Tibial nerve (tissue), 4 donors: ENCODE data around the gene TFF3. TPM values are rescaled to one million over a fixed set of nuclear protein-coding genes. Genes with fewer than 3 reads are reported as not detected.

ENCODE experiments used
- DNase-seq, 2 donors: peaks; one replicate each; pipeline ENCODE4 v3.0.0-alpha.2; 2019; ENCODE audit warnings: low spot score in 2 of 2
- H3K27ac ChIP-seq, 4 donors: fragments of 200-600 bp; sonication (generic) in 3 of 4; one replicate each; pipeline ENCODE4 v1.5.1; 2017 to 2019; ENCODE audit warnings: mild to moderate bottlenecking in 1 of 4
- H3K27me3 ChIP-seq, 2 donors: fragments of 200-600 bp; sonication (generic) in 1 of 2; one replicate each; pipeline versions ENCODE4 v1.5.1 to v1.6.0; 2017 to 2019
- H3K36me3 ChIP-seq, 3 donors: fragments of 200-600 bp; sonication (generic); one replicate each; pipeline ENCODE4 v1.5.1; 2018 to 2019
- H3K4me1 ChIP-seq, 4 donors: fragments of 200-600 bp; sonication (generic) in 3 of 4; one replicate each; pipeline ENCODE4 v1.5.1; 2017 to 2019
- H3K4me3 ChIP-seq, 4 donors: fragments of 200-600 bp; sonication (generic) in 3 of 4; one replicate each; pipeline ENCODE4 v1.5.1; 2017 to 2019; ENCODE audit warnings: mild to moderate bottlenecking in 1 of 4, moderate library complexity in 1 of 4
- H3K9me3 ChIP-seq, 4 donors: fragments of 200-600 bp; sonication (generic) in 3 of 4; one replicate each; pipeline ENCODE4 v1.5.1; 2017 to 2019
- CTCF ChIP-seq, 5 experiments: fragments of 200-600 bp in 3 of 5; fragments of 450-650 bp in 2 of 5; sonication (generic) in 3 of 5; IDR thresholded peaks; one replicate each; pipeline ENCODE4 v1.5.1; 2016 to 2019; ENCODE audit warnings: antibody characterized with exemption in 5 of 5, mild to moderate bottlenecking in 3 of 5, moderate library complexity in 2 of 5
- EP300 ChIP-seq, 2 donors: sonication (generic); formaldehyde crosslinking; IDR thresholded peaks; one replicate each; pipeline ENCODE4 v1.6.1; 2017; ENCODE audit warnings: antibody characterized with exemption in 2 of 2, mild to moderate bottlenecking in 1 of 2
- POLR2A ChIP-seq, 2 donors: fragments of 450-650 bp; IDR thresholded peaks; one replicate each; pipeline ENCODE4 v1.6.1; 2017; ENCODE audit warnings: antibody characterized with exemption in 2 of 2, mild to moderate bottlenecking in 2 of 2, moderate library complexity in 2 of 2
- WGBS, 2 donors: methylation state at CpG; one replicate each; pipeline ENCODE4 v1.1.5; 2018; 5-methylcytosine and 5-hydroxymethylcytosine counted together
- total RNA-seq, 4 donors: library from RNA; depleted of rRNA; stranded (reverse); fragments of >200 nt; gene quantifications; one replicate each; pipeline ENCODE4 v1.1.0, GENCODE V29; 2016

TFF3 gene
- total RNA-seq, 4 donors from 2014 or later = 4.2 to 21.1 (median 13.4) TPM

- H3K4me3 ChIP-seq = no peak overlapping the region
- H3K27ac ChIP-seq = no peak overlapping the region
- no peak for DNase-seq
- H3K4me1 ChIP-seq = no peaks in the 10 kb centered on the region
- 89 to 93% methylated on average over 18 to 30 of the region's 30 CpGs for WGBS, 2 donors
- no peaks in the 10 kb centered on the region for H3K27me3 ChIP-seq
- TF ChIP-seq CTCF (IDR thresholded peaks at IDR 0.05) (no peak), POLR2A (IDR thresholded peaks at IDR 0.05) (no peak), EP300 (IDR thresholded peaks at IDR 0.05) (no peak)
- no peaks in the 10 kb centered on the region for H3K36me3 ChIP-seq
- peaks cover 0 to 2% (median 0%) of the 10 kb centered on the region in 4 donors for H3K9me3 ChIP-seq
Measured at GRCh38 chr21:42347601-42348327, 32.6 kb upstream of the TFF3 start.

GRCh38 chr21:42346866-42347600 lies 31.8 kb upstream of the TFF3 start:
- TF ChIP-seq POLR2A (IDR thresholded peaks at IDR 0.05) (no peak), EP300 (IDR thresholded peaks at IDR 0.05) (no peak), CTCF (IDR thresholded peaks at IDR 0.05) (no peak)
- Histone ChIP-seq H3K27ac (no peak overlapping the region), H3K27me3 (no peaks in the 10 kb centered on the region), H3K36me3 (no peaks in the 10 kb centered on the region), H3K4me1 (no peaks in the 10 kb centered on the region), H3K9me3 (peaks cover 0 to 2% (median 0%) of the 10 kb centered on the region in 4 donors), H3K4me3 (no peak overlapping the region)
- DNase-seq = no peak
- WGBS, 2 donors = 86 to 91% methylated on average over 25 to 30 of the region's 30 CpGs

DNA sequence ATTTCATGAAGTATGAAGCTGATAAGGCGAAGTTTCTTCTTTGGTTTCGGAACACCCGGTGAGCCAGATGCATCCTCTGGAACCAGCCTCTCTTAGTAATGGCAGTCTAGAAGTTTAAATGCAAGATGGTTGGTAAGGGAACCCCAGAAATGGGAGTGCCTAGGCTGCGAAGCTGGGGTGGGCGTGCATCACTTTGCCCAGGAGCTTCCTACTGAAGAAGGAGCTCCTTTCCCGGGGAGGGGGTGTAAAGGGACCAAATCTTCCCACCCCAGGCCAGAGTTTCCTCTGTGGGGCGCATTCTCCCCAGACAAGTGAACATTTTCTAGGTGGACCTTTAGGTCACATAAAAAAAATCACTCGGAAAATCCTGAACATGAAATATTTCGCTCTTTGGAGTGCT lies 31.2 kb upstream of the TFF3 start:
- Histone ChIP-seq H3K9me3 (peaks cover 0 to 2% (median 0%) of the 10 kb centered on the region in 4 donors), H3K27ac (no peak overlapping the region), H3K27me3 (no peaks in the 10 kb centered on the region), H3K36me3 (no peaks in the 10 kb centered on the region), H3K4me1 (no peaks in the 10 kb centered on the region), H3K4me3 (no peak overlapping the region)
- TF ChIP-seq CTCF (IDR thresholded peaks at IDR 0.05) = no peak
- TF ChIP-seq POLR2A (IDR thresholded peaks at IDR 0.05) = no peak
- no peak for DNase-seq
- WGBS, 2 donors = 85 to 87% methylated on average over 9 of the region's 9 CpGs

DNA sequence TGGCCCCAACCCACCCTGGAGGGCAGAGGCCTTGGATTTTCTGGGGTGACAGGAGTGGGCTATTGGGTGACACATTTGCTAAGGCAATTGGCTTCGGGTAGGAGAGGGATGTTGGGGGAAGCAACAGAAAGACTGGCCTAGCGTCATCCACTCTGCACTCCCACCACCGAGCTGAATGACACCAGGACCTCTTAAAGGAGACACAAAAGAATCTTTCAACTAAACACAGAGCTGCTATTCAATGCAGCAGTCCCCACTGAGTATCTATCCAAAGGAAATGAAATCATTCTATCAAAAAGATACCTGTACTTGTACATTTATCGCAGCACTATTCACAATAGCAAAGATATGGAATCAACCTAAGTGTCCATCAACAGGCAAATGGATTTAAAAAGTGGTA lies 29.4 kb upstream of the TFF3 start:
- TF ChIP-seq POLR2A (IDR thresholded peaks at IDR 0.05) (no peak), EP300 (IDR thresholded peaks at IDR 0.05) (no peak), CTCF (IDR thresholded peaks at IDR 0.05) (no peak)
- no peak for DNase-seq
- Histone ChIP-seq H3K27me3 (no peaks in the 10 kb centered on the region), H3K4me3 (no peak overlapping the region), H3K9me3 (peaks cover 0 to 2% (median 0%) of the 10 kb centered on the region in 4 donors), H3K4me1 (no peaks in the 10 kb centered on the region), H3K36me3 (no peaks in the 10 kb centered on the region), H3K27ac (no peak overlapping the region)
- 41 to 59% methylated on average over 4 of the region's 4 CpGs for WGBS, 2 donors

DNA sequence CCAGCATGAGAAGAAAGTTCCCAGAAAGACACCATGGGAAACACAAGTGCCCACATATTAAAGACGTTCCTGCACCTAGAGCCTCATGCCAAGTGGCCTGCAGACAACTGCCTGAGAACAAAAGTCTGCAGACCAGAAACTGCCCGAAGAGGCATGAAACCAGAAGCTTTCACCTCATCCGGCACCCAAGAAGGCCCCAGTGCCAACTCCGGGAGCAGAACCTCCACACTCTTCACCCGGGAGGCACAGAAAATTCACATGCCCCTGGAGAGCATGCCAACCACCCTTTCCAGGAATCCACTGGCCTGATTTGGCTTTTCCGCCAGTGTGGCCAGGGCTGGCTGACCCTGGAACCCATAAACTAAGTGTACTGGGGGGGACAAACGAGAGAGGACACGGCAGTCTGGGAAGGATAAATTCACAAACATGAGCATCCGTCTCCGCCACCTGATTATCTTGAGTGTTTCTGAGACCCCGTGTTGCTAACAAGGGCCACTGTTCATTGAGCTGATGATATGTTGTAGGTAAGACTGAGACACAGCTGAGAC lies 28.8 kb upstream of the TFF3 start:
- 83% methylated on average over 10 to 11 of the region's 11 CpGs for WGBS, 2 donors
- no peak for DNase-seq
- H3K9me3 ChIP-seq = peaks cover 0 to 2% (median 0%) of the 10 kb centered on the region in 4 donors
- H3K27me3 ChIP-seq = no peaks in the 10 kb centered on the region
- TF ChIP-seq POLR2A (IDR thresholded peaks at IDR 0.05) (no peak), EP300 (IDR thresholded peaks at IDR 0.05) (no peak), CTCF (IDR thresholded peaks at IDR 0.05) (no peak)
- no peak overlapping the region for H3K27ac ChIP-seq
- no peaks in the 10 kb centered on the region for H3K36me3 ChIP-seq
- H3K4me1 ChIP-seq = no peaks in the 10 kb centered on the region
- H3K4me3 ChIP-seq = no peak overlapping the region
